K562 (cell line): ENCODE data around the gene RBL1. TPM values are rescaled to one million over a fixed set of nuclear protein-coding genes. Genes with fewer than 3 reads are reported as not detected.
A peak's percentile ranks its signal among the peaks of the same experiment; 100 is the strongest.
"Not testable (repeated sequence)": the region's sequence is repeated elsewhere in the genome, so short reads cannot be mapped to it uniquely, and the experiment has no call there.

Experiments
- ATAC-seq: fragments of 200-7000 bp; cut with Tn5 transposase; 3 replicates; pipeline ENCODE4 v1.9.1; 2020; ENCODE audit warnings: moderate library complexity
- BruUV-seq: library from RNA; stranded (reverse); fragments of 400-500 nt; replicated peaks from 2 replicates; lab custom pipeline; 2021; lab: Mats Ljungman, UMichigan
- CTCF ChIA-PET: fragments of 300-600 bp; formaldehyde crosslinking; extraction: SDS; loops from one replicate; lab custom pipeline; 2021; ENCODE audit warnings: low intra/inter-chr PET ratio; lab: Yijun Ruan, JAX
- POLR2A ChIA-PET: fragments of 300-600, 350-650 bp; sonication (Branson Sonifier 250); formaldehyde crosslinking; extraction: SDS; loops from one replicate; lab custom pipeline; 2021; ENCODE audit warnings: antibody characterized with exemption, inconsistent platforms; lab: Yijun Ruan, JAX
- DNase-seq, 4 experiments: peaks; one replicate each; pipeline versions ENCODE4 v3.0.0 to v3.0.0-alpha.2; 2011 to 2018; ENCODE audit warnings: low spot score in 3 of 4, mixed read lengths in 3 of 4; ENCODE audit errors: extremely low read depth in 1 of 4
- FAIRE-seq: peaks from 2 replicates; lab custom pipeline; 2011; peaks lifted over from hg19 to GRCh38; lab: Jason Lieb, UNC
- H2AFZ ChIP-seq: 2 replicates; pipeline ENCODE4 v1.6.0; 2011; ENCODE audit warnings: low read depth, low read length, control low read depth, inconsistent platforms
- H3K27ac ChIP-seq: fragments of 200-600 bp; 3 replicates; pipeline ENCODE4 v1.8.0; 2011; ENCODE audit warnings: low read depth, mild to moderate bottlenecking, control low read depth, inconsistent platforms, low read length, moderate library complexity, mixed read lengths; ENCODE audit errors: extremely low read depth
- H3K27me3 ChIP-seq, 2 experiments: fragments of 300-600 bp in 1 of 2; 2 replicates in 1 of 2; 3 replicates in 1 of 2; pipeline versions ENCODE4 v1.6.0 to v1.8.0; 2011; ENCODE audit warnings: inconsistent platforms in 2 of 2, low read length in 2 of 2, mild to moderate bottlenecking in 1 of 2, mixed read lengths in 1 of 2, moderate library complexity in 1 of 2; ENCODE audit not compliant: control insufficient read depth in 2 of 2, insufficient read depth in 2 of 2
- H3K36me3 ChIP-seq: fragments of 300-600 bp; 3 replicates; pipeline ENCODE4 v1.8.0; 2011; ENCODE audit warnings: mild to moderate bottlenecking, low read length, inconsistent platforms; ENCODE audit not compliant: control insufficient read depth, insufficient read depth
- H3K4me1 ChIP-seq, 2 experiments: fragments of 200-600 bp in 1 of 2; replicated peaks in 1 of 2; 2 replicates in 1 of 2; 3 replicates in 1 of 2; pipeline versions ENCODE4 v1.5.1 to v1.8.0; 2011; ENCODE audit warnings: inconsistent platforms in 2 of 2, low read length in 2 of 2, mild to moderate bottlenecking in 1 of 2, mixed read lengths in 1 of 2, moderate library complexity in 1 of 2; ENCODE audit not compliant: control insufficient read depth in 2 of 2, insufficient read depth in 2 of 2
- H3K4me2 ChIP-seq: 2 replicates; pipeline ENCODE4 v1.6.1; 2011; ENCODE audit warnings: low read length, control low read depth, inconsistent platforms, mixed read lengths; ENCODE audit not compliant: insufficient read depth
- H3K4me3 ChIP-seq: fragments of 200-600 bp; sonication (generic), shearing (Covaris generic); 2 replicates; pipeline ENCODE4 v1.5.1; 2016; ENCODE audit warnings: control low read depth, inconsistent platforms
- H3K79me2 ChIP-seq: fragments of 200-600 bp; 3 replicates; pipeline ENCODE4 v1.8.0; 2011; ENCODE audit warnings: low read length, inconsistent platforms; ENCODE audit not compliant: control insufficient read depth, insufficient read depth
- H3K9ac ChIP-seq, 2 experiments: 2 replicates each; pipeline versions ENCODE4 v1.6.0 to v1.6.1; 2011; ENCODE audit warnings: low read depth in 2 of 2, low read length in 2 of 2, control low read depth in 1 of 2, inconsistent platforms in 1 of 2, mild to moderate bottlenecking in 1 of 2, mixed read lengths in 1 of 2; ENCODE audit not compliant: insufficient read depth in 1 of 2
- H3K9me1 ChIP-seq: one replicate; pipeline ENCODE4 v1.6.0; 2011; ENCODE audit warnings: inconsistent platforms, mild to moderate bottlenecking, low read length, moderate library complexity; ENCODE audit not compliant: control insufficient read depth, insufficient read depth
- H3K9me3 ChIP-seq: replicated peaks from 2 replicates; pipeline ENCODE4 v1.5.1; 2011; ENCODE audit warnings: low read depth, low read length, inconsistent platforms; ENCODE audit not compliant: control insufficient read depth, insufficient read depth
- H4K20me1 ChIP-seq: replicated peaks from 2 replicates; pipeline ENCODE4 v1.6.1; 2011; ENCODE audit warnings: low read length, inconsistent platforms, mixed read lengths; ENCODE audit not compliant: control insufficient read depth, insufficient read depth
- IFI16 ChIP-seq: fragments of 250-450 bp; sonication (Bioruptor Pico); IDR thresholded peaks from 2 replicates; pipeline ENCODE4 v2.1.2; 2022; ENCODE audit warnings: mild to moderate bottlenecking, inconsistent platforms
- SPI1 ChIP-seq: IDR thresholded peaks from 2 replicates; pipeline ENCODE4 v1.6.1; 2011; ENCODE audit warnings: low read depth, low read length, control low read depth, borderline replicate concordance
- WGBS: fragments of 100-300 bp; shearing (Covaris generic); methylation state at CpG from one replicate; pipeline ENCODE4 v1.1.6; 2016; ENCODE audit warnings: low coverage, mixed read lengths; ENCODE audit not compliant: insufficient coverage; ENCODE audit errors: missing lambda C conversion rate; 5-methylcytosine and 5-hydroxymethylcytosine counted together
- in situ Hi-C: fragments of 300-500 bp; cut with MboI; formaldehyde crosslinking; loops from 4 replicates; pipeline ENCODE4 v1.15.0; 2018; ENCODE audit warnings: inconsistent platforms, mixed read lengths
- intact Hi-C: fragments of 100-400 bp; cut with micrococcal nuclease; formaldehyde crosslinking; loops from 2 replicates; pipeline ENCODE4 v1.14.2; 2022
- polyA plus RNA-seq, 8 experiments: library from polyadenylated mRNA; depleted of rRNA in 4 of 8; stranded (reverse) in 5 of 8; unstranded in 3 of 8; fragments of >200 nt; fragmentation: Nextera tagmentation in 2 of 8; fragmentation: Illumina TruSeq in 1 of 8; extraction: Ambion mirVana in 2 of 8; extraction: Trizol in 1 of 8; gene quantifications; 2 replicates each; pipeline versions ENCODE4 v1.2.1 to v1.2.3, GENCODE V29; 2011 to 2014; ENCODE audit warnings: inconsistent platforms in 1 of 8, missing spikeins in 1 of 8
- total RNA-seq, 7 experiments: library from RNA; depleted of rRNA in 6 of 7; stranded (reverse); fragments of >200 nt in 6 of 7; fragmentation: Illumina TruSeq in 2 of 7; extraction: Trizol in 2 of 7; gene quantifications; 2 replicates each; pipeline versions ENCODE4 v1.2.1 to v1.2.3, GENCODE V29; 2011 to 2021; ENCODE audit warnings: low replicate concordance in 1 of 7

RBL1 gene
- total and polyA plus RNA-seq, 9 of the 15 experiments (the other 6 are each of a cell fraction or from before 2014, with no cell fraction given): 4.0 to 25.9 (median 15.6) TPM

DNA sequence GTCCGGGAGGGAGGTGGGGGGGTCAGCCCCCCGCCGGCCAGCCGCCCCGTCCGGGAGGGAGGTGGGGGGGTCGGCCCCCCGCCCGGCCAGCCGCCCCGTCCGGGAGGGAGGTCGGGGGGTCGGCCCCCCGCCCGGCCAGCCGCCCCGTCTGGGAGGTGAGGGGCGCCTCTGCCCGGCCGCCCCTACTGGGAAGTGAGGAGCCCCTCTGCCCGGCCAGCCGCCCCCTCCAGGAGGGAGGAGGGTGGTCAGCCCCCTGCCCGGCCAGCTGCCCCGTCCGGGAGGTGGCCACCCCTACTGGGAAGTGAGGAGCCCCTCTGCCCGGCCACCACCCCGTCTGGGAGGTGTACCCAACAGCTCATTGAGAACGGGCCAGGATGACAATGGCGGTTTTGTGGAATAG is 30.5 kb upstream of the RBL1 start:
- H3K9me3 ChIP-seq, FAIRE-seq, H4K20me1 ChIP-seq, H2AFZ ChIP-seq, in situ Hi-C loops, CTCF ChIA-PET, POLR2A ChIA-PET, H3K4me3 ChIP-seq, H3K4me1 ChIP-seq, H3K79me2 ChIP-seq, ATAC-seq, H3K27ac ChIP-seq, H3K9ac ChIP-seq, H3K27me3 ChIP-seq, BruUV-seq, intact Hi-C loops, H3K36me3 ChIP-seq, H3K4me2 ChIP-seq, DNase-seq, H3K9me1 ChIP-seq: not testable (repeated sequence)
- WGBS: 40% methylated on average over 1 of the region's 30 CpGs

DNA sequence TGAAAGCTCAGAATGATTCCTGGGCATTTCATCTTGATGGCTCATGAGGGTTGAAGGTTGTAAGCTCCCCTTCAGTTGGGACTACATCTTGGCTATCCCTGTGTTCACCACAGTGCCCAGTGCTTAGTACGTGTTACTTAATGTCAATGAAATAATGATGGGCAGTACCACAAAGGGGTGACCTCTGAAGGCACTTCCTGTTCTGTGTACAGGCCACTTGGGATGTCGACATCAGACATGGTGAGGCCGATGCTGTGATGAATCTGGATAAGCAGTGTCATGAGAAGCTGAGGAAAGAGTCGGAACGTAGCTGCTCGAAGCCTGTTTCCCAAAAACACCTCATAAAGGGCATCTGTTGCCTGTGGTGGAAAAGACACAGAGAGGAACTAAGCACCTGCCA is 27.6 kb upstream of the RBL1 start:
- H4K20me1 ChIP-seq: no peaks in the 10 kb centered on the region
- H3K79me2 ChIP-seq: no peaks in the 10 kb centered on the region
- CTCF ChIA-PET: no interaction called here
- no peak for DNase-seq
- H2AFZ ChIP-seq: peak overlapping the region; percentile 44; the same call in 1 of the 2 replicates
- no peaks in the 10 kb centered on the region for H3K9me3 ChIP-seq
- intact Hi-C loops (no loop called here), in situ Hi-C loops (no loop called here)
- WGBS: 28% methylated on average over 6 of the region's 6 CpGs
- H3K27me3 ChIP-seq: no peaks in the 10 kb centered on the region; a peak in 2 of 5 replicates
- no peak overlapping the region for H3K9ac ChIP-seq
- H3K4me3 ChIP-seq: no peak overlapping the region
- H3K9me1 ChIP-seq: no peaks in the 10 kb centered on the region
- FAIRE-seq: peak; percentile 32
- POLR2A ChIA-PET: interaction anchor here (0.9 to 1.2 kb wide), 2 partner anchors 14 to 28 kb away, joined by 3 read pairs; no protein-coding TSS in a partner anchor
- TF ChIP-seq SPI1: peak; percentile 74; the same call in 1 of the 2 replicates
- TF ChIP-seq IFI16 (CRISPR knock-in tag): no peak
- H3K27ac ChIP-seq: no peak overlapping the region
- H3K4me2 ChIP-seq: no peak overlapping the region
- H3K36me3 ChIP-seq: no peaks in the 10 kb centered on the region
- no TSS peak for BruUV-seq
- no peak for ATAC-seq
- H3K4me1 ChIP-seq: no peaks in the 10 kb centered on the region
